ENCODE measurements around the gene OR10A3.

- TF ChIP-seq CTCF (IDR thresholded peaks at IDR 0.05) (no peak), POLR2A (IDR thresholded peaks at IDR 0.05) (no peak)
These were observed 37.6 kb downstream of the OR10A3 start for GRCh38 chr11:7903940-7904339.

Measured in prostate gland (tissue), 2 donors.